D721Med (cell line): ENCODE results near the gene CPLANE1.
A peak's percentile ranks its signal among the peaks of the same experiment; 100 is the strongest.
"Not testable (repeated sequence)": the region's sequence is repeated elsewhere in the genome, so short reads cannot be mapped to it uniquely, and the experiment has no call there.

Source experiments
- DNase-seq: peaks from one replicate; pipeline ENCODE4 v3.0.0; 2011; ENCODE audit warnings: low spot score; ENCODE audit not compliant: insufficient read length
- FAIRE-seq: peaks from 2 replicates; lab custom pipeline; 2011; peaks lifted over from hg19 to GRCh38; lab: Jason Lieb, UNC
- TF ChIP-seq, protein P1 (sequence below): IDR thresholded peaks from 2 replicates; pipeline ENCODE4 v1.5.1; 2012; ENCODE audit warnings: mild to moderate bottlenecking, control low read depth; ENCODE audit not compliant: insufficient read depth; ENCODE audit errors: missing control alignments

Gene CPLANE1

DNA sequence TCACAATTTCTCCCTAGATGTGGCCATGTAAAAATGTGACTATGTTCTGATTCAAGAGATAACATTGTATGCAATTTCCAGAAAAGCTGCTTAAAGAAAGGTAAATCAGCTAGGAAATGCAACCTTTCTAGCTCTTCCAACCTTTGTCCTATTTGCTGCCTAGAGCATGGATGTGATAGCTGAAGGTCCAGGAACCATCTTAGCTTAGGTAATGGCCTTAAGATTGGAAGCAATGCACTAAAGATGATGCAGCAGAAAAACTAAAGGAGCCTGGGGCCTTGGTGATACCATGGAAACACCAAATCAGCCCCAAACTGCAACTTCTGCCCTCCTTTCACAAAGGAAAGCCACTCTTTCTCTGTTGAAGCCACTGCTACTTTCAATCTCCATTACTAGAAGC is 27.0 kb downstream of the CPLANE1 start:
- no peak for FAIRE-seq
- TF ChIP-seq, protein P1, sequence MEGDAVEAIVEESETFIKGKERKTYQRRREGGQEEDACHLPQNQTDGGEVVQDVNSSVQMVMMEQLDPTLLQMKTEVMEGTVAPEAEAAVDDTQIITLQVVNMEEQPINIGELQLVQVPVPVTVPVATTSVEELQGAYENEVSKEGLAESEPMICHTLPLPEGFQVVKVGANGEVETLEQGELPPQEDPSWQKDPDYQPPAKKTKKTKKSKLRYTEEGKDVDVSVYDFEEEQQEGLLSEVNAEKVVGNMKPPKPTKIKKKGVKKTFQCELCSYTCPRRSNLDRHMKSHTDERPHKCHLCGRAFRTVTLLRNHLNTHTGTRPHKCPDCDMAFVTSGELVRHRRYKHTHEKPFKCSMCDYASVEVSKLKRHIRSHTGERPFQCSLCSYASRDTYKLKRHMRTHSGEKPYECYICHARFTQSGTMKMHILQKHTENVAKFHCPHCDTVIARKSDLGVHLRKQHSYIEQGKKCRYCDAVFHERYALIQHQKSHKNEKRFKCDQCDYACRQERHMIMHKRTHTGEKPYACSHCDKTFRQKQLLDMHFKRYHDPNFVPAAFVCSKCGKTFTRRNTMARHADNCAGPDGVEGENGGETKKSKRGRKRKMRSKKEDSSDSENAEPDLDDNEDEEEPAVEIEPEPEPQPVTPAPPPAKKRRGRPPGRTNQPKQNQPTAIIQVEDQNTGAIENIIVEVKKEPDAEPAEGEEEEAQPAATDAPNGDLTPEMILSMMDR = no peak
- no peak for DNase-seq

DNA sequence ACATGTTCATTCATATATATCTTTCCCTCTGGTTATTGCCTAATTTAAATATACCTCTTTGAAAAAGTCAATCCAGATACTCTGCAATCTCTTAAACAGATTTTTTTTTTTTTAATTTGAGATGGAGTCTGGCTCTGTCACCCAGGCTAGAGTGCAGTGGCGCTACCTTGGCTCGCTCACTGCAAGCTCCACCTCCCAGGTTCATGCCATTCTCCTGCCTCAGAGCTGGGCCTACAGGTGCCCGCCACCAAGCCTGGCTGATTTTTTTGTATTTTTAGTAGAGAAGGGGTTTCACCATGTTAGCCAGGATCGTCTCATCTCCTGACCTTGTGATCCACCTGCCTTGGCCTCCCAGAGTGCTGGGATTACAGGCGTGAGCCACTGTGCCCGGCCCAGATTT is 28.8 kb downstream of the CPLANE1 start:
- not testable (repeated sequence) for FAIRE-seq

DNA sequence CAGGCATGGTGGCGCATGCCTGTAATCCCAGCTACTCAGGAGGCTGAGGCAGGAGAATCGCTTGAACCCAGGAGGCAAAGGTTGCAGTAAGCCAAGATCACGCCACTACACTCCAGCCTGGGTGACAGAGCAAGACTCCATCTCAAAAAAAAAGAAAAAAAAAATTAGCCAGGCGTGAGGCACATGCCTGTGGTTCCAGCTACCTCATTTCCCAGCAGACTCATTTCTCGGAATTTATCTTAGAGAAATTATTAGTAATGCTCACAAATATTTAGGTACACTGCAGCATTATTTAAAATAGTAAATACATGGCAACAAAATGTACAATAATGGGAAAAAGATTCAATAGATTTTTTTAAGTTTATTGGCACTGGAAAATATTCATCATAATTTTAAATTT is 29.8 kb downstream of the CPLANE1 start:
- FAIRE-seq, DNase-seq: not testable (repeated sequence)

More for the DNA sequence above, 28.8 kb downstream of the CPLANE1 start:
- DNase-seq = not testable (repeated sequence)

DNA sequence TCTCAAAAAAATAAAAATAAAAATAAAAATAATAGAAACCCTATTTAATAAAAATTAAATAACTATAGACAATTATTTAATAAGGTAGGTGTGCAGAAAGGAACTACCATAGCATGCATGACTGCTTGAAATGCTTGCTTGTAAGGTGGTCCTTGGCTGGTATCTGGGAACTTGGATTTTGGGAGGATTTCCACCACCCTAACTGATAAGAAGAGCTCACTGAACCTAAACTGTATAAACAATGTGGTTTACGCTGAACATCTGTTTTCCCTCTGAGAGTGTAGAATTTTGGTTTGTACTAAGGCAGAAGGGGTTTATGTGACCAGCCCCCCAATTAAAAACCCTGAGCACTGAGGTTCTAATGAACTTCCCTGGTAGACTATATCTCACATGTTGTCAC is 31.2 kb downstream of the CPLANE1 start:
- DNase-seq = no peak
- no peak for FAIRE-seq
- TF ChIP-seq, protein P1 = no peak

DNA sequence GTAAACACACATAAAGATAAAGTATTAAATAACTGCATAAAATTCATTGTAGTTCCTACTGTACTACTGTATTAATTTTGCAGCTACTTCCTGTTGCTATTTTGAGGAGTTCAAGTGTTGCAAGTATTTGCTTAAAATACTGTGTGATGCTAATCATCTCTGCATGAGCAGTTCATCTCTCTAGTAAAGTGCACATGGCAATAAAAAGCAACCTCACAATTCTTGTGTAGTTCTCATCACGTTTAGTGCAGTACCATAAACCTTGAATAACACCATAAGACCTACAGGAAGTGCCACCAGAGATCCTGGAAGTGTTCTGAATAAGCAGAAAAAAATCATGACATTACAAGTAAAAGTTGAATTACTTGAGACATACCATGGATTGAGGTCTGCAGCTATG is 34.6 kb downstream of the CPLANE1 start:
- FAIRE-seq (no peak), DNase-seq (no peak)
- TF ChIP-seq, protein P1 = no peak

DNA sequence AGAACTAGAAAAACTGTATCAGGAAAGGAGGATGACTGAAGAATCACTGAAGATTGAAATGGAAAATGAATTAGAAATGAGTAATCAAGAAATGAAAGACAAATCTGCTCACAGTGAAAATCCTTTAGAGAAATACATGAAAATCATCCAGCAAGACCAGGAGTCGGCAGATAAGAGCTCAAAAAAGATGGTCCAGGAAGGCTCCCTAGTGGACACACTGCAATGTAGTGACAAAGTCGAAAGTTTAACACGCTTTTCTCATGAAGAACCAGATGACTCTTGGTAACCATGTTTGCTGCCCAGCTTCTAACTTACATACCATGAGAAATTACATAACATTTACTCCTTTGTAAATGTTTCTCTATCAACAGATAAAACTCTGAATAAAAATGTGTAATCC is 37.1 kb downstream of the CPLANE1 start:
- FAIRE-seq = peak; percentile 51
- TF ChIP-seq, protein P1 = peak; percentile 2
- no peak for DNase-seq

DNA sequence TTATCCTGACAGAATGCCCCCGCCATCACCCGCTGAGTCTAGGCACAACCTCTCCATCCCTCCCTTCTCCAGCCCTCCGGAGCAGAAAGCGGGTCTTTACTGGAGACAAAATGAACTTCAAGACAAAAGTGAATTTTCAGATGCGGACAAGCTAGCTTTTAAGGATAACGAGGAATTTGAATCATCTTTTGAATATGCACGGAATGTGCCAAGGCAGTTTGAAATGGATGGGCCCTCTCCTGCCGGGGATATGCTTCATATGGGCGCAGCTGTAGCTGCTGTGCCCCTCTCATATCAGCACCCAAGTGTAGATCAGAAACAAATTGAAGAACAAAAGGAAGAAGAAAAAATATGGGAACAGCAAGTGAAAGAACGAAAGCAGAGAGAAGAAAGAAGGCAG is 37.5 kb downstream of the CPLANE1 start:
- TF ChIP-seq, protein P1 = no peak
- no peak for FAIRE-seq
- no peak for DNase-seq

DNA sequence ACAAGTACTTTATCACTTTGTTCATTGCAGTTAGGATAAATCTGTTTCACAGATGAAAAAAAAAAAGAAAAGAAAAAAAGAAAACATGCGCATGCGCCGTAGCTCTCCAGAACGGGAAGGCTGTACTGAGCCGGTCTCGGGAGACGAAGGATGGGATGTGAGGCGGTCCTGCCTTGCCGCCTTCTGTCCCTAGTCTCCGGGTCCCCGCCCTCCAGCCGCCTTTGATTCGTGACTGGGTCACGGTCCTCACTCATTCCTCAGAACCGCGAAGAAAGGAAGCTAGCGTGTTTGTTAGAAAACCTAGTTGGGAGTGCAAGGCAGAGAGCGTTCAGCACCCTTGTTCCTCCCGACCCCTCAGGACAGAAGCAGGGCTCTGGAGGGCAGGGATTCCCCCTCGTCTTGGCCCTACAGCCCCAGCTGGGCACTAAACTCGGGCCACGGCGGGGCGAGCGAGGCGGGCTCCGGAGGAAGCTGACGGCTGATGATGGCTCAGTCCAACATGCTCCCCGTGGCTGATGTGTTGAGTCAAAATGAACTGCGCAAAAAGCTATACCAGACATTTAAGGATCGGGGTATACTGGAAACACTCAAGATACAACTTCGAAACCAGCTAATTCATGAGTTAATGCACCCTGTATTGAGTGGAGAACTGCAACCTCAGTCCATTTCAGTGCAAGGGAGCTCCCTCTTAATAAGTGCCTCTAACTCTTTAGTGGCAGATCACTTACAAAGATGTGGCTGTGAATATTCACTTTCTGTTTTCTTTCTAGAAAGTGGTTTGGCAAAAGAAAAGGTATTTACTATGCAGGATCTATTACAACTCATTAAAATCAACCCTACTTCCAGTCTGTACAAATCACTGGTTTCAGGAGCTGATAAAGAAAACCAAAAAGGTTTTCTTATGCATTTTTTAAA is 40.0 kb downstream of the CPLANE1 start:
- no peak for FAIRE-seq
- DNase-seq = no peak
- TF ChIP-seq, protein P1 = no peak
